ENCODE results near the gene AVL9.
"Not testable (repeated sequence)": the region's sequence is repeated elsewhere in the genome, so short reads cannot be mapped to it uniquely, and the experiment has no call there.

AVL9 gene

DNA sequence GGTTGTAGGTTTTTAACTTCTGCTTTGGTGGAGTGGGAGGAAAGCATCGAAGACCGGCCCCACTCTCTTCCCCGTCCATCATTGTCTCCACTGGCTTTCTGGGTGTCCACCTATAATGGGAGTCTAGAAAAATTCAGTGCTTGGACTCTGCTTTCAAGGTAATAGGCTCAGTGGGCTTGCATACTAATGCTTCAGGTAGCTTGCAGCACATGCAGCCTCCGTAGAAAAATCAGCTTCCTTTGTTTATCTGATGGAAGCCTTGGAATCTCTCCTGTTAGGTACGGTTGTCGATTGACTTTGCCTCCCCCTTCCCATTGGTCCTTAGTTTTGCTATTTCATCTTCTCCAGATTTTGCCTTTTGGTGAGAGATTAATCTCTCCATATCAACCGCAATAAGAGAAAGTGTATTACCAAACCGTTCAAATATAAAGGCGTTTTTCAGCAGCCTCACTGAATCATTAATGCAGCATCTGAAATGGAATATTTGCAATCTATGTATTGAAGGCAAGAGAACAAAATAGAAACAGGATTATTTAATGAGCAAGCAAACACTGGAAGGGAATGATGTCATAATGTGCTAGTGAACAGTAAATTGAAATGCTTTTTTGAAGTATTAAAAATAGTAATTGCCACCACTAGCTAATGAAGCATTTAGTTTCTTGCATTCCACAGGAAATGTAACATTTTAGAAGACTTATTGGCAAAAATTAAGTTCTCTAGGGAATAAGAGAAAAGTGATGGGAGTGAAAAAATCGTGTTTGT, 944 bp downstream of the AVL9 start:
- DNase-seq: no peak

DNA sequence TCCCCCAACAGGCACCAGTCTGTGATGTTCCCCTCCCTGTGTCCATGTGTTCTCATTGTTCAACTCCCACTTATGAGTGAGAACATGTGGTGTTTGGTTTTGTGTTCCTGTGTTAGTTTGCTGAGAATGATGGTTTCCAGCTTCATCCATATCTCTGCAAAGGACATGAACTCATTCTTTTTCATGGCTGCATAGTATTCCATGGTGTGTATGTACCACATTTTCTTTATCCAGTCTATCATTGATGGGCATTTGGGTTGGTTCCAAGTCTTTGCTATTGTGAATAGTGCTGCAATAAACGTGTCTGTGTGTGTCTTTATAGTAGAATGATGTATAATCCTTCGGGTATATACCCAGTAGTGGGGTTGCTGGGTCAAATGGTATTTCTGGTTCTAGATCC, 4.5 kb downstream of the AVL9 start:
- not testable (repeated sequence) for DNase-seq

DNA sequence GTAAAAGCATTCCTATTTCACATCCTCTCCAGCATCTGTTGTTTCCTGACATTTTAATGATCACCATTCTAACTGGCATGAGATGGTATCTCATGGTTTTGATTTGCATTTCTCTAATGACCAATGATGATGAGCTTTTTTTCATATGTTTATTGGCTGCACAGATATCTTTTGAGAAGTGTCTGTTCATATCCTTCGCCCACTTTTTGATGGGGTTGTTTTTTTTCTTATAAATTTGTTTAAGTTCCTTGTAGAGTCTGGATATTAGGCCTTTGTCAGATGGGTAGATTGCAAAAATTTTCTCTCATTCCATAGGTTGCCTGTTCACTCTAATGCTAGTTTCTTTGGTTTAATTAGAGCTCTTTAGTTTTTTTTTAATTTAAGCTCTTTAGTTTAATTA, 4.9 kb downstream of the AVL9 start:
- not testable (repeated sequence) for DNase-seq

DNA sequence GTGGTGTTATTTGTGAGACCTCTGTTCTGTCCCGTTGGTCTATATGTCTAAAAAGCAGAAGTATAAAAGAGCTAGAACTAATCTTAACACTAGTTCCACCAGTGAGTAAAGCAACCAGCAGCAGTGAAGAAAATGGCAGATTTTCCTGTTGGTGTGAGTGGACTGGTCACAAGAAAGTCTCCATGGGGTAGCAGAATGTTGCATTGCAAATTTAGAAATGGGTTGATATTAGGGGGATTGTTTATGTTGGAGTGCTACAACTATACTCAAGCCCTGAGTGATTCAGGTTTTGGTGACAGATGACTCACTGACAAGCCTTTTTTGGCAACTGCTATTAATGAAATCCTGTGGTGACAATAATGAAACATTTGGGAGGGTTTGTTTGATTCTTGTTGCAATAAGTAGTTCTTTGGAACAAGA, 5.6 kb downstream of the AVL9 start:
- DNase-seq: peak; percentile 41

GRCh38 chr7:32501522-32501921, 6.2 kb downstream of the AVL9 start:
- no peak for DNase-seq

GRCh38 chr7:32502728-32503127, 7.4 kb downstream of the AVL9 start:
- no peak for DNase-seq

GRCh38 chr7:32506266-32507054, 11.2 kb downstream of the AVL9 start:
- DNase-seq: no peak

- DNase-seq: no peak
Observed at GRCh38 chr7:32507414-32507813, 12.1 kb downstream of the AVL9 start.

DNA sequence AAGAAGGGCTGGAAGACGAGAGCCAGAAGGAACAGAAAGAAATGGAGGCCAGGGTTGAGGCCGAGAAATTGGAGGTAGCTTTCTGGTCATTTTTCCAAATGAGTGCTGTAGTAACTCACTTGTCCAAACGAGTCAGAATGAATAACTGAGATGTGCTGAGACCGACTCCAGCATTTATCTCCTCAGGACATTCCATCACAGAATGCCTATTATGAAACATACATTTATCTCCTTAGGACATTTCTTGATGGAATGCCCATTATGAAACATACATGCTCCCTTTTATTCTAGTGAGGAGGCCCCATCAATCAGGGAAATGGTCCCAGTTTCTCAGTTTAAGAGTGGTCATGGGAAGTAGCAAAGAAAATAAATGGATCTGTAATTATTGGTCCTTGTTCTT, 16.5 kb downstream of the AVL9 start:
- no peak for DNase-seq

DNA sequence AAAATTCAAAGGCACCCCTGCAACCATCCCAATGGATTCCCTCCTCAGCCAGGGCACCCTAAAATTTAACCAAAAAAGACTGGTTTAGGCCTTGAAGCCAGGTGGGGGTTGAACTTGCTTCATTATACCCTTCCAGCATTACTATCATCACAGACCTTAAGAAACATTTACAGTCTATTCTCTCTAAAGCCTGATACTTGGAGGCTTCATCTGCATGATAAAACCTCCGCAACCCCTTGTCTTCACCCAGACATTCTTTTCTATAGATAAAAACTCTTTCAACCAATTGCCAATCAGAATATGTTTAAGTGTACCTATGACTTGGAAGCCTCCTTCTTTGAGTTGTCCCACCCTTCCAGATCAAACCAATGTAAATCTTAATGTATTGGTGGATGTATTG, 17.9 kb downstream of the AVL9 start:
- no peak for DNase-seq

DNA sequence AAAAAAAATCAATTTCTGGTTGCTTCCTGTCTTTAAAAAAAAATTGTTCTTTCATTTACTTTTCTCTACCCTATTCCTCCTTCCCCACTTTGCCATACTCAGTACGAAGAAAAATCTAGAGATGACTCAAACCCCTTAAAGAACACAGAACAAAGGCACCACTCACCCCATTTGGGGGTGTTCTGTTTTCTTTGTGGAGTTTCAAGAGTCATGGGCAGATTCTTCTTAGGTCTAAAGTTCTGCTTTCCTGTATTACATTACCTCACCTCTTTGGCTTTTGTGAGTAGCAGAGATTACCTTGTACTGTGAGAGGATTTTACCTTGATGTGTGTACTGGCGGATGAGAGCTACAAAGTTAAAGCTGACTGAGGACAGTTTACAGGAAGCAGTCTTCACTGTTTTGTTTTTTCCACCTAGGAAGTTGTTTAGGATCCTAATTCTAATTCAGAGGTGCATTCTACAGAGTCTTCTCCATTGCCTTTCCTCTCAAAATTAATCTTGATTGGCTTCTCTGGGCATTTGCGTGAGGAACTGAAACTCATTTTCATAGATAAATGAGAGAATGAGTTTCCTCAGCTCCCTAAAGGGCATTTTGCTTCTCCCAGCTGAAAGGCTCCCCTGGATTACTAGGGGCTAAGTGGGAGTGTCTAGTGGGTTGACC, 20.7 kb downstream of the AVL9 start:
- DNase-seq: no peak

GRCh38 chr7:32516551-32517100, 21.3 kb downstream of the AVL9 start:
- DNase-seq: no peak

GRCh38 chr7:32518534-32519140, 23.3 kb downstream of the AVL9 start:
- DNase-seq: no peak

DNA sequence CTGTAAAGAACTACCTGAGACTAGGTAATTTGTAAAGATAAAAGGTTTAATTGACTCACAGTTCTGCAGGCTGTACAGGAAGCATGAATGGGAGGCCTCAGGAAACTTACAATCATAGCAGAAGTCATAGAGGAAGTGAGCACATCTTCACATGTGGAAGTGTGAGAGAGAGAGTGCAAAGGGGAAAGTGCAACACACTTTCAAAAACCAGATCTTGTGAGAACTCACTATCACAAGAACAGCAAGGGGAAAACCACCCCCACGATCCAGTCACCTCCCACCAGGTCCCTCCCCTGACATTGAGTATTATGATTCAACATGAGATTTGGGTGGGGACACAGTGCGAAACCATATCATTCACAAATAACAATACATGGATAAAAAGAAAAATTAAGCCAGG, 24.5 kb downstream of the AVL9 start:
- DNase-seq: no peak

DNA sequence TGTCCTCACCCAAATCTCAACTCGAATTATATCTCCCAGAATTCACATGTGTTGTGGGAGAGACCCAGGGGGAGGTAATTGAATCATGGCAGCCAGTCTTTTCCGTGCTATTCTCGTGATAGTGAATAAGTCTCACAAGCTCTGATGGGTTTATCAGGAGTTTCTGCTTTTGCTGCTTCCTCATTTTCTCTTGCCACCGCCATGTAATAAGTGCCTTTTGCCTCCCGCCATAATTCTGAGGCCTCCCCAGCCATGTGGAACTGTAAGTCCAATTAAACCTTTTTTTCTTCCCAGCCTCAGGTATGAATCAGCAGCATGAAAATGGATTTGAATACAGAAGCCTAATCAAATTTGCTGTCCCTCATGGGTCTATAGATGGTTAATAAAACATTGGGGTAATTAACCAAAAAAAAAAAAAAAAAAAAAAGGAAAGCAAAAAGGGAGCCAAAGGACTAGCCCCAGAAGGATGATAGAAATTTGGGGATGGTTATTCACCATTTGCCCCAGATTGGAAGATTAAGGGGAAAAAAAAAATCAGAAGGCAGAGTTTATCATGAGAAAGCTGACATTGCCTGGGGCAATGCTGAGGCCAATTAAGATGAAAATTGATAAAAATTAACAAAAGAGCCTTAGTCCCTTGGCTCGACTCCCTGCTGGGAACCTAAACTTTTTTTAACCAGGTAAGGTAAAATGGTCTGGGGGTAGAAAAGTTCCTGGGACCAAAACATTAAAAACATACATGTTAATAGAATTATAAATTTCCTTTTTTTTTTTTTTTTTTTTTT, 27.6 kb downstream of the AVL9 start:
- DNase-seq: no peak

- DNase-seq: no peak
Observed at GRCh38 chr7:32524631-32525030, 29.3 kb downstream of the AVL9 start.

GRCh38 chr7:32525839-32526238, 30.6 kb downstream of the AVL9 start:
- DNase-seq: no peak

DNA sequence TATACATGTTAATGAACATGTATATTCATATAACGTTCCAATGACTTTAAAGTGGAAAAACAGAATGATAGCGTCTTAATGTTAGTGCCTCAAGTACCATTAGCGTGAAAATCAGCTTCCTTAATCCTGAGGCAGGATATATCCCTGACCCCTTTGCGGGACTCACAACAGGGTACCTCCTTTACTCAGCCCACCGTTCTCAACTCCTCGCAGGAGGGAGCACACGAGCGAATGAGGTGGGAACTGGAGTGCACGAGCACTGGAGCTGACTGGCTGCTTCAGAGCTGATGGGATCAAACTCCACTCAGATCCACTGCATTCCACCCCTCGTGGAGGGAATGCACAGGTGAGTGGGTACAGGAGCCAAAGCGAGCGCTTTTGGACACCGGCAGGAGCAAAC, 36.1 kb downstream of the AVL9 start:
- DNase-seq: no peak

DNA sequence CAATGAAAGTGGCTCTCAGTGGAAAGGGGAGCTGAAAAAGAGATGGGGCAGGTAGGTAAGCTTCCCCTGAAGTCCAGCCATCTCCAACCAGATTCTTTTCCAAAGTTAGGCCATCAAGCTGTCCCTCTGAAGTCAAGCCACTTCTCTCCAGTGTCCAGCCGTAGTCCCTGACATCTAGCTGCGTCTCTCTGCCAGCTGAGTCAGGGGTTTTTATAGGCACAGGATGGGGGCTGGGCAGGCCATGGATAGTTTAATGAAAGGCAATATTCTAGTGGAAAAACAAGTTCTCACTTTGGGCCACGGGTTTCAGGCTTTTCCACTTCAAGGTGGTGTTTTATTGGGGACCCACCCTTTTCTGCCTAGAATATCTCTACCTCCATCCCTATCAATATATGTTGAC, 36.8 kb downstream of the AVL9 start:
- no peak for DNase-seq

DNA sequence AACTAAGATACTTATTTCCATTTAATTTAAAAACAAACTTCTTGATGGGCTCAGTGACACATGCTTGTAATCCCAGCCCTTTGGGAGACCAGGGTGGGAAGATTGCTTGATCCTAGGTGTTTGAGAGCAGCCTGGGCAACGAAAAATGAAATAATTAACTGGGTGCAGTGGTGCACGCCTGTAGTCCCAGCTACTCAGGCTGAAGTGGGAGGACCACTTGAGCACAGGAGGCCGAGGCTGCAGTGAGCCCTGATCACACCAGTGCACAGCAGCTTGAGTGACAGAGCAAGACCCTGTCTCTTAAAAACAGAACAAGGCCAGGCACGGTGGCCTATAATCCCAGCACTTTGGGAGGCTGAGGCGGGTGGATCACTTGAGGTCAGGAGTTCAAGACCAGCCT, 37.4 kb downstream of the AVL9 start:
- DNase-seq: no peak

DNA sequence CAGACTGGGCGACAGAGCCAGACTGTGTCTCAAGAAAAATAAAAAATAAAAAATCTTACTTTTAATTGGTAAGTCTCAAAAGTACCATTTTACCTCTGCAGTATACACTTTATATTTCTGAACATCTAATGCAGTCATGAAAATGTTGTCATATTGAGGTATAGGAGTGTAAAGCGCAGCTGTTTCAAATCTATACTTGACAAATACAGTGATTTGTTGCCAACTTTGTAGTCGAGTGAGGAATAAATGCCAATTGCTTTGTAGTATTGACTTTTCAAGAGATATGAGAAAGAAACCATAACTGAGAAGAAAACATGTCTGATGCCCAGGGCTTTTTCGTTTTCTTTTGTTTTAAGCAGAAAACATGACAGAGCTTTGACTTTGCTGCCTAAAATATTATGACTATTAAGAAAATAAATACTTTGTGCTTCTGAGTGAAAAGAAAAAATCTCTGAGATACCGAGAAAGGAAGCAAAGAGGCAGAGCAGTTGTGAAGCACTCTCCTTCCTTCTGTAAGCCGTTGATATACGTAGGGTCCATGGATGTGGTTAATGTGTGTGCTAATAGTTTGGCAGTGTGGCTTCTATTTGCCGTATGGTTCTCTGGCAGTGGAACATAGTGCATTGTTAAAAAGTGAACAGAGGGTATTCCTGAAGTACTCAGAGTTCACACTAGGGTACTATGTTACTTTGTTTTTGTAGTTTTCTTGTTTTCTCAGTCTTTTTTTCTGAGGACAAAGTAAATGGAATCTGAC, 38.2 kb downstream of the AVL9 start:
- DNase-seq: peak; percentile 62

All from NCI-H446 treated with DMSO at 0.1 percent for 48 hours (cell line).